Fibroblast of skin of abdomen (primary cell): Measurements from ENCODE around the gene EDEM1.
"Not testable (repeated sequence)": the region's sequence is repeated elsewhere in the genome, so short reads cannot be mapped to it uniquely, and the experiment has no call there.

Source experiments
- DNase-seq: peaks from one replicate; pipeline ENCODE4 v3.0.0-alpha.2; 2013

Gene EDEM1

GRCh38 chr3:5238545-5238944 is 51.0 kb downstream of the EDEM1 start:
- no peak for DNase-seq

GRCh38 chr3:5239602-5240001 is 52.1 kb downstream of the EDEM1 start:
- peak; percentile 82 for DNase-seq

GRCh38 chr3:5240740-5241139 is 53.2 kb downstream of the EDEM1 start:
- DNase-seq = no peak

GRCh38 chr3:5242785-5243184 is 55.3 kb downstream of the EDEM1 start:
- DNase-seq = not testable (repeated sequence)

DNA sequence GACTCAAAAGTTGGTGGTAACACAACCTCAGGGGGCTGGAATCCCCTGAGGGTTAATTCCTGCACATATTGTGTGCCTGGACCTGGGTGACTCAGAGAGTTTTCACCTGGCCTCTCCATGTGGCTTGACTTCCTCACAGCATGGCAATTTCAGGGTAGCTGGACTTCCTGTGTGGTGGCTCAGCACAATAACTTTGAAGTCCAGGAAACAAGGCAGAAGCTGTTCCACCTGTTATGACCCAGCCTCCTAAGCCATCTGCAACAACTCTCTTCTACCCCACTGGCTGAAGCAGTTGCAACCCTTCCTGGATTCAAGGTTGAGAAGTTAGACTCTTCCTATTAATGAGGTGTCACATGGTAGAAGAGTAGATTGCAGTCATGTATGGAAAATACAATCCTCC is 58.4 kb downstream of the EDEM1 start:
- no peak for DNase-seq

DNA sequence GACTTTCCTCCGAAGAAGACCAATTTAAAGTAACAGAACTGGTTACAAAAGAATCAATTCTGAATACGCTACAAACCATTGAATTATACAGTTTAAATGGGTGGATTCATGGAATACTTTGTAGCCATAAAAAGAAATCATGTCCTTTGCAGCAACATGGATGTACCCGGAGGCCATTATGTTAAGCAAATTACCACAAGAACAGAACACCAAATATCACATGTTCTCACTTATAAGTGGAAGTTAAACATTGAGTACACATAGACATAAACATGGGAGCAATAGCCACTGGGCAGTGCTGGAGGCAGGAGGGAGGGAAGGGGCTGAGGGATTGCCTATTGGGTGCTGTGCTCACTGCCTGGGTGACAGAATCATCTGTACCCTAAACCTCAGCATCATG is 61.3 kb downstream of the EDEM1 start:
- no peak for DNase-seq

- peak; percentile 22 for DNase-seq
Measured at GRCh38 chr3:5250467-5251195, 63.1 kb downstream of the EDEM1 start.

GRCh38 chr3:5251196-5251583 is 63.7 kb downstream of the EDEM1 start:
- no peak for DNase-seq

DNA sequence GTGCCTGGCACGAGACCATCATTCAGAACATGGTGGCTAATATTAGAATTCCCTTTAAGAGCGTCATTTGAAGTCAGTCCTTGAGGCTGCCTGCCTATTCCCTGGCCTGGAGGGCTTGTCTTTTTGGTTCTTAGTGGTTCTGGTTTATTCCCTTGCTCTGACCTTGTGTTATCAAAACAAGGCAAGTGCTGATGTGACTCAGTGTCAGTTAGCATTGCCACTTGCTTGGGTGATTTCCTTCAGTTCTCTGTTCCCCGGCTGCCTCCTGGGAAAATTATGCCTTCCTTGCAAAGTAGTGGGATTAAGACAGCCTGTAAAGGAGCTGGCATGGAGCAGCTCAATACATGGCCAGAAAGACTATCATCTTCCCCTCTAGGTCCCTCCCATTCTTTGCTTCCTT is 64.6 kb downstream of the EDEM1 start:
- no peak for DNase-seq

GRCh38 chr3:5254281-5255048 is 67.0 kb downstream of the EDEM1 start:
- no peak for DNase-seq

- no peak for DNase-seq
Measured at GRCh38 chr3:5255404-5256344, 68.2 kb downstream of the EDEM1 start.

DNA sequence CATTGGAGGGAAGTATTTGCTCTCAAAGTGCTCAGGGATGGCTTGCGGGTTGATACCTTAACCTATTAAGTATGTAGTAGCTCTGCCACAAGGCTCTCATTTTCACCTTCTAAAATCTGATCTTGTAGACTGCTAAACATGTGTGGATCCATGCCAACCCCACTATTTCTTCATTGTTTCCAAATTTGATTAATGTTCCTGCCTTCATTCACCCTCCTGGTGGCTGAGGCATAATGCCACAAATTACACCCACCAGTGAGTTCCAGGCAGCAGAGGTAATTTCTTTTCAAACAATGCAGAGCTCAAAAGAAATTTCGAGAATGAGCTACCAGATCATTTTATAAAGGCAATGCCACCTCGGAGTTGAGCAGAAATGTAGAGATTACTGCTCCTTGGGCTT is 71.0 kb downstream of the EDEM1 start:
- DNase-seq = no peak

- DNase-seq = no peak
Measured at GRCh38 chr3:5260992-5261501, 73.5 kb downstream of the EDEM1 start.

DNA sequence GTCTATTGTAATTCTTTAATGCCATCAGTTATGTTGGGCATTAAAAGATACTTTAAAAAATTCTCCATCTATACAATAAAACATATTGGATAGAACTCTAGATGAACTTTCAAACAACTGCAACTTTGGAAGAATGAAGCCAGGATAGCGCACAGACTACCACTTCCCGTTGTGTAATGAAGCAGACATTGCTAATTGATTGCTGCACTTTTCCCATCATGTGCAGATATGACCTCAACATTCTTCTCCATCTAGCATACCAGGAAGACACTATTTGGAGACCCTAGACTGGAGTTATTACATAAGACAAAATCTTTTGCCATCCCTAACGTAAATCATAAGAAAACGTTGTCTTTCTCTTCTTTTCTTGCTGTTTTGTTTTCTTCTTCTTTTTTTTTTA is 75.0 kb downstream of the EDEM1 start:
- DNase-seq = no peak

- DNase-seq = peak; percentile 77
Measured at GRCh38 chr3:5264093-5264600, 76.6 kb downstream of the EDEM1 start.

GRCh38 chr3:5264896-5265770 is 77.6 kb downstream of the EDEM1 start:
- DNase-seq = peak; percentile 71

DNA sequence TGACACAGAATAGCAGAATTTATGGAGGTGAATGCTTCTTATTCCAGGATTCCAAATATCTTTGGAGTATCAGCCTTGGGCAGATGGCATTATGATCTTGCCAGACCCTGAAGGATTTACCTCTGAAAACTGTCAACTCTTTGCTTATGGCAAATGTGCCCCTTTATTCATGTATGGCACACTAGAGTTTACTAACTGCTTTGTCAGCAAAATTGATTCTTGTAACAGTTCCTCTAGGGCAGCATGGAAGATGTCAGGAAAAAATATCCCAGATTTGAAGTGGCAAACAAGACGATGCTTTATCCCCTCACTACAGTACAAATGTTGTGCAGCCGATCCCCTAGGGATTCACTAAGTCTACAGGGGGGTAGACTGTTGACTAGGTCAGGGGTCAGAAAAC is 79.7 kb downstream of the EDEM1 start:
- no peak for DNase-seq

DNA sequence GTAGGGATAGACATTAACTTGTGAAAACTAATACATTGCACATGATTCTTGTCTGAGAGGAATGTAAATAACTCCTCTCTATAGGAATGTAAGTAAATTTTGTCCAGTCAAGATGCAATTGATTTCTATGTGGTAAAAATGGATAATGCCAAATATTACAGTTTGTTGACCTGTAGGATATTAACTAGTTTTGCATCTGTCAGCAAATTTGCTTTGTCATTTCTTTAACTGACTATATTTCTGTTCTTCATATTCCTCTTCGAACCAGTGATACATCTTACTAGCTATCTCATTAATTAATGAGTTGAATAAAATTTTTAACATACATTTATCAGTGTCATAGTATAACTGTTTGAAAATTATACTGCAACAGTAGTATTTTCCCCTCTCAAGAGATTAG is 80.4 kb downstream of the EDEM1 start:
- no peak for DNase-seq
